Limb (tissue), 2 donors: ENCODE measurements around the gene GDAP1L1.
"Not testable (repeated sequence)": the region's sequence is repeated elsewhere in the genome, so short reads cannot be mapped to it uniquely, and the experiment has no call there.

Experiments
- DNase-seq, 2 donors: peaks; one replicate each; pipeline ENCODE4 v3.0.0-alpha.2; 2016; ENCODE audit errors: extremely low spot score in 2 of 2

The GDAP1L1 gene

GRCh38 chr20:44302026-44302669 is 55.0 kb downstream of the GDAP1L1 start:
- DNase-seq = no peak

DNA sequence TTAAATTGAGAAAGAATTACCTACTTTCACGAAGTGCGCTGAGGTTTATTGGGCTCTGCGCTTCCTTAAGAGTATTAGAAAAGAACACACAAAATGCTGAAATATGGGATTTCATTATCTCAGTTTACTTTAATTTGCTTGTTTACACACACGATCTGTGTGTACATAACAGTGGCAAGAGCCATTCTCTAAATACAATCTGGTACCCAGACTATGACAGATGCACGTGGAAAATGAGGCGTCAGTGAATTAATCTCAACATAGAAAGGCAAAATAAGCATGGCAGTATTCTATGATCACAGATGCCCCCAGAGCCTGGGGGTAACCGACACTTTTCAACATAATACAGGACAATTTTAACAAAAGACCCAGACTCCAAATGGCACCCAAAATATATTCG is 55.6 kb downstream of the GDAP1L1 start:
- DNase-seq = no peak

- no peak for DNase-seq
Observed at GRCh38 chr20:44304383-44304782, 57.3 kb downstream of the GDAP1L1 start.

DNA sequence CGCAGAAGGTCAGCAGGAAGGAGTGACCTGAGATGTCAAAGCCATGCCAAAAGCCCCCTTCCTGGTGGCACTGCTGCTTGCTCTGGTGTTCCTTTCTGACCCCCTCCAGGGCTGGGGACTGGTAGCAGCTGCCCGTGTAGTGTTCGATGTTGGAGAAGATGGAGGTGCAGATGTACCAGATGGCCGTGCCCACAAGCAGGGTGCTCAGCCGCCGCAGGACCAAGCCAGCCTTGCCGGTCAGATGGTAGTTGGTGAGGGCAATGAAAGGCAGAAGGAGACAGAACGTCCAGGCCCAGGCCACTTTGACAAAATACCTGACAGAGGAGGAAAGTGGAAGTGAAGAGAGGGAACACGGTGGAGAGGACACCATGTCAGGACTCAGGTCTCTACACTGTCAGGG is 59.8 kb downstream of the GDAP1L1 start:
- no peak for DNase-seq

DNA sequence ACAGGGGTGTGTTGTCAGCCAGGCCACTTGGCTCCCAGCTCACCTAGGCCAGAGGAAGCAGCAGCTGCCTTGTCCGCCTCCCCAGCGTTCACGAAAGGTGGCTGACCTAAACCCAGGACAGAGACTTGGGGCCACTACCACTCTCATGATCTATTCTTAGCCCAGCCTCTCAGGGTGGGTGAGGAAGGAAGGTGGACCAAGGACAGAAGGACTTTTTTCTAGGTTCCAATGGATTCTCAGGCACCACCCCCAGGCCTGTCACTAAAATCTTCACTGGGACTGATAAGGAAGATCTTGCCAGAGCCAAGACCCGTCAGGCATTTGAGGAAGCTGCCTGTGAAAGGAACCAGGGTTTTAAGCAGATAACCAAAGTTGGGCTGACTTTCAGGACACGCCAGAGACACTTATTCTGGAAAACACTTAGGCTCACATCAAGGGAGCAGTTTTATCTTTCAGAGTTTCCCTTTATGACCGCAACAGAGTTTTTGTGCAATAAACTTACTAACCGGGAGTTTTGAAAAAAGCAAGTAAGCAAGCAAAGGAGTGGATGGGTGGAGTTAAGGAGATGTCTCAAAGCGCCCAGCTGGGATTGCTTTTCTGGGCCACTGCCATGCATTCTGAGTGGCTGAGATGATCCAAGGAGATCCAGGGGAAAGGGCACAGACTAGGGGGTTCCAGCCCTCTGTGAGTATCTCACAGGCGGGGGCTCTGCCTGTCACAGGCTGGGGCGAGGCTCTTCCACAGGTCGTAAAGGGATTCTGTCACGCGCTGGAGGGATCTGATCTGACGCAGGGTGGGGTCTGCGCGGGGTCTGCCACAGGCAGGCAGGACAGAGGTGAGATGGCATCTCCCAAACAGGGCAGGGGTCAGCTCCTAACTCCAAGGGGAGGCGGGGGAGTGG is 62.9 kb downstream of the GDAP1L1 start:
- DNase-seq = no peak

- DNase-seq = peak; percentile 97 to 98
Observed at GRCh38 chr20:44310664-44311639, 63.8 kb downstream of the GDAP1L1 start, which contains the start of gene FITM2. Gene FITM2, minus strand, starts transcription at chr20:44311202. Its CDS starts 54 bp downstream, at chr20:44311148.

GRCh38 chr20:44314870-44315269 is 67.8 kb downstream of the GDAP1L1 start:
- DNase-seq = no peak

- no peak for DNase-seq
Observed at GRCh38 chr20:44319839-44320422, 72.8 kb downstream of the GDAP1L1 start.

DNA sequence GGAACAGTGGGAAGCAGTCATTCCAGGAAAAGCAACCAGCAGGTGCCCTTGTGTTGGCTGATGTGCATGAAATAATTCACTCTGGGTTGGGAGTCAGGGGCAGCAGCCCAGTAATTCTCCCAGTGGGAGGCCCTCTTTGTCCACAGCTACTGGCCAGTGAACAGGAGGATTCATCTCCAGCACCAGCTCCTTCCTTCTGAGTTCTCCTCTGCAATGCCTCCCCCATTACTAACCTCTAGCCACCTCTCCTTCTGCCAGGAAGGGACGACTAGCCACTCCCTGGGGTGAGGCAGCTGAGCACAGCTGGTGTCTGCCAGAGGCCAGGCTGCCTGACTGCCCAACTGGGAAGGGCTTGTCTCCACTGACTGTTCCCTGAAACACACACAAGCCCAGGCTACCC is 77.2 kb downstream of the GDAP1L1 start:
- no peak for DNase-seq

GRCh38 chr20:44326391-44327159 is 79.5 kb downstream of the GDAP1L1 start:
- no peak for DNase-seq

DNA sequence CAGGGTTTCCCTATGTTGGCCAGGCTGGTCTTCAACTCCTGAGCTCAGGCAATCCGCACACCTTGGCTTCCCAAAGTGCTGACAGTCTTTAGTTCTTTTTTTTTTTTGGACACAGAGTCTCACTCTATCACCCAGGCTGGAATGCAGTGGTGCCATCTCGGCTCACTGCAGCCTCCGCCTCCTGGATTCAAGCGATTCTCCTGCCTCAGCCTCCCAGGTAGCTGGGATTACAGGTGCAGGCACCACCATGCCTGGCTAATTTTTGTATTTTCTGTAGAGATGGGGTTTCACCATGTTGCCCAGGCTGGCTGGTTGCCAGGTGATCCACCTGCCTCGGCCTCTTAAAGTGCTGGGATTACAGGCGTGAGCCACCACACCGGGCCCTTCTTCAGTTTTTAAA is 80.6 kb downstream of the GDAP1L1 start:
- DNase-seq = not testable (repeated sequence)

GRCh38 chr20:44328428-44328827 is 81.3 kb downstream of the GDAP1L1 start:
- no peak for DNase-seq
